AG20443 (cell line): ENCODE results near the gene AMZ2.
"Not testable (repeated sequence)": the region's sequence is repeated elsewhere in the genome, so short reads cannot be mapped to it uniquely, and the experiment has no call there.

Experiments used
- DNase-seq: peaks from one replicate; pipeline ENCODE4 v3.0.0; 2012; ENCODE audit warnings: low spot score, mixed read lengths

The AMZ2 gene

DNA sequence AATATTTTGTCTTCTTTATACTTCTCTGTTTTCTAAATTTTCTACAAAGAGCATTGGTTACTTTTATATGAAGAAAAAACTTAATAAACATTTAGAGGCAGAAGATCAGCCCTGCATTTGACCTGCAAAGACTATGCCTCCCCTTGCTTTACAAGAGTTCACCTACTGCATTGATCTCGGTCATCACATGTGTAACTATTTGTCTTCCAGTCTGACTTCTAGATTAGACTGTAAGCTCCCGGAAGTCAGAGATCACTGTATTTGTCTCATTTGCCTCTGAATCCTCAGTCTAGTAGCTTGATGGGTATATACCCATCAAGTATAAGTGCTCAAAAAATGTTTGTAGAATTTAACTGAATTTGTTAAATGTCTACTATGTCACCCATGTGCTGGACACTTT is 27.7 kb upstream of the AMZ2 start:
- not testable (repeated sequence) for DNase-seq

DNA sequence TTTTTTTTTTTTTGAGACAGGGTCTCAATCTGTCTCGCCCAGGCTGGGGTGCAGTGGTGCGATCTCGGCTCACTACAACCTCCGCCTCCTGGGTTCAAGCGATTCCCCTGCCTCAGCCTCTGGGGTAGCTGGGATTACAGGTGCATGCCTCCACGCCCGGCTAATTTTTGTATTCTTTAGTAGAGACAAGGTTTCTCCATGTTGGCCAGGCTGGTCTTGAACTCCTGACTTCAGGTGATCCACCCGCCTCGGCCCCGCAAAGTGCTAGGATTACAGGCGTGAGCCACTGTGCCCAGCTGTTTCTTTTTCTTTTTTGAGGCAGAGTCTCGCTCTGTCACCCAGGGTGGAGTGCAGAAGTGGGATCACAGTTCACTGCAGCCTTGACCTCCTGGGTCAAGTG is 27.1 kb upstream of the AMZ2 start:
- not testable (repeated sequence) for DNase-seq

DNA sequence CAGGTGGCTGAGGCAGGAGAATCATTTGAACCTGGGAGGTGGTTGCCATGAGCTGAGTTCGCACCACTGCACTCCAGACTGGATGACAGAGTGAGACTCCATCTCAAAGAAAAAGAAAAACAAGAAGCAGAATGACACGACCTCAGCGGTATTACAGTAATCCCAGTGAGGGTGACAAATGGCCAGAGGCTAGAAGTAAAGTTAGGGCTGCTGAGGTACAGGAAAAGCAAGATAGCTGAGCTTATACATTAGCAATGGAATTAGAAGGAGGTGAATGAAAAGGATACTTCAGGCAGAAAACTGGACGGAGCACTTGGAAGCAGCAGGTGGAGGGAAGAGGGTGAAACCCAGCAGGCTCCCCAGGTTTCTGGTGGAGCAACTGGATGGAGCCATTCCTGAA is 26.1 kb upstream of the AMZ2 start:
- DNase-seq: no peak

DNA sequence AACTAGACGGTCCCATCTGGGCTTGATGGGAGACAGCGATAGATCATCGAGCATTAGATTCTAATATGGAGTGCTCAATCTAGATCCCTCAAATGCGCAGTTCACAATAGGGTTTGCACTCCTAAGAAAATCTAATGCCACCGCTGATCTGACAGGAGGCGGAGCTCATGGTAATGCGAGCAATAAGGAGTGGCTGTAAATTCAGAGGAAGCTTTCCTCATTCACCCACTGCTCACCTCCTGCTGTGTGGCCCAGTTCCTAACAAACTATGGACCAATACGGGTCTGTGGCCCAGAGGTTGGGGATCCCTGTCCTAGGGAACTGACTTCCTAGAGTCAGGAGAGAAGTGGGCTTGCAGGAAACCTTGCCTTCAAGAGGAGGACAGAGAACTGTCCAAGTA is 25.2 kb upstream of the AMZ2 start:
- DNase-seq: no peak

DNA sequence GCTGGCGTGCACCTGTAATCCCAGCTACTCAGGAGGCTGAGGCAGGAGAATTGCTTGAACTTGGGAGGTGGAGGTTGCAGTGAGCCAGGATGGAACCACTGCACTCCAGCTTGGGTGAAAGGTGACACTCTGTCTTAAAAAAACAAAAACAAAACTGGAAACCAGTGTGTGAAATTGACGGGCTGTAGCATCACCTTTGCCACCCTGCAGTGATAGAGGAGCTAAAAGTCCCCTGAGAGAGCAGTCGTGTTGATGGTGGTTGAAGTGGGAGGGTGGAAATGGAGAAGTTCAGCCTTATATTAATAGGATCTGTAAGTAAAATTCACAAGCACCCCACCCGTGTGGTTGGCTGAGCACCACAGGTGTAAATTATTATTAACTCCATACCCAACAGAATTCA is 22.8 kb upstream of the AMZ2 start:
- not testable (repeated sequence) for DNase-seq

DNA sequence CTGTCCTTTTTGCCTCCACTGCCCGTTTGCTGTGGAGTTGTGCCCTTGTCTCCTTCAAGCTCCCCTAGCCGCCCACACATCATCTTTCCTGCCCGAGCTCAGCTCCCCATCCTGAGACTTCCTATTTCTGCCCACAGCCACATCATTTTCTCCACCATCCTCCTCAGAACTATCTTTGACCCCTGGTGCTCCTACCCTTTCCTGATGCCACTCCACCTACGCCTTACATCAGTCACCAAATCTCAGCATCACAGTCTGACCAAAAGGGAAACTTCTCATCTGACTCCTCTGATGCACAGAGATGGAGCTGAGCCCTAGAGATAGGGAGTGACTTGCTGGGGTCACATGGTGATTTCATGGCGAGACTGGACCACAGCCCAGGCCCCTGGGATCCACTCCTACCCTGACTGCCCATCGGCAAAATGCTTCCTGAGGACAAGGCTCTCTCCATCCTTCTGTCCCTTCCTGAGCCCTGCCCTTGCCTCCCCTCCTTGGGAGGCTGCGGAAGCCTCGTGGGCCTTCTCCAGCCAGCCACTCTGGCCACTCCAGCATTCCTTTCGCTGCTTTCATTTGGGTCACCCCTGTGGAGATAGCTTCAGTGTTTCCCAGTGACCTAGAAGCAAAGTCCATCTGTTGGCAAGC is 19.7 kb upstream of the AMZ2 start:
- DNase-seq: not testable (repeated sequence)

DNA sequence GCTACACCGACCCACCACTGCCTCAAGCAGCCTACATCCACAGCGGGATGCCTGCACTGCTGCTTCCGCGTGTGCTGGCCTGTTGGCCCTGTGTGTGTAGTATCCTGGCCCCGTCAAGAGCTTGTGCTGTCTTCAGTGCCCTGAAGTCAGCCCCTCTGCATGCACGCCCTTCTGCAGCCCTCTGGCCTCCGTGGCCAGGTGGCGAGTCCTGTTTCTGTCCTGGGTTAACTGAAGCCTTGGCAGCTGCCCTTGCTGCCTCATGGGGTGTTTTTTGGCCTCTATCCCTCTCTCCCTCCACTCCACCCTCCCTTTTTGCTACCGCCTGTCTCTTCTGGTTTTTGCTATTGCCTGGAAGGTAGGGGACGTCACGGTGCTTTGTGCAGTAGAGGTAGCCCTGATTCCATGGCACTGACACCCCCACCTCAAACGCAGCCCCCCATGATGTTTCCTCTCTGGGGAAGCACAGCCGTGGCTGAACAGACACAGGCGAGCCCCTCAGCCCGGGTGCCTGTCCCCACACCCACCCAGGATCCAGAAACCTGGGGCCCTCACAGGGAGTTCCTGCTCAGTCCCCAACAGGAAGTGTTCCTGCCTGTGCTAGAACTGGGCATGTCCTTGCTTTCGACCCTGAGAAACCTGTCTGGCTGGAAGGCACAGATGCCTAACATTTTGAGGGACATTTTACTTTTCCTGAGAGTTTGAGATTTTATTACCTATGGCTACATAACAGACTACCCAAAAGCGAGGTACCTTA is 18.8 kb upstream of the AMZ2 start:
- DNase-seq: no peak

DNA sequence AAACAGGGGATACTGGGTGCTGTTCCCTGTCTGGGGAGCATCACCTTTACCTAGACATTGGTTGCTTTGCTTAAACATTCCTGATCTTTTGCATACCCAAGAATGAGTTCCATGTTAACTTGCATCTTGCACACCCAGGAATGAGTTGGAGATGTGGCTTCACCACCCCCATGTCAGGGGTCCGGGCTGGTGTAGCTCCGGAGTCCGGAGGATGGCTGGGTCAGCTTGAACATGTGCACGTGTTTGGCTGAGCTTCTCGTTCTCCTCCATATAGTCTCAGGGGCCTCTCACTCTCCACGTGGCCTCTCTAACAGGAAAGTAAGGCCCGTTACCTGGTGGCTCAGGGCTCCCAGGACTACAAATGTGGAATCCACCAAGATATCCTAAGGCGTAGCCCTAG is 18.2 kb upstream of the AMZ2 start:
- no peak for DNase-seq

DNA sequence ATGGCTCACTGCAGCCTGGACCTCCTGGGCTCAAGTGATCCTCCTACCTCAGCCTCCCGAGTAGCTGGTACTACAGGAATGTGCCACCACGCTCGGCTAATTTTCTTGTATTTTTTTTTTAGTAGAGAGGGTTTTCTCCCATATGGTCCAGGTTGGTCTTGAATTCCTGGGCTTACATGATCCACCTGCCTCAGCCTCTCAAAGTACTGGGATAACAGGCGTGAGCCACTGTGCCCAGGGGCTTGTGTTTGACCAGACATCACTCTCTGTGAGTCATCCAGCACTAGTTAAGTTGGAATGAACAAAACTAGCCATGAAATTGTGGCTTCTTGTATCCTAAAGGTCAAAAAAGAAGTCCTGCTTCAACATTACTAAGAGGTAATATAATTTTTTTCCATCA is 16.7 kb upstream of the AMZ2 start:
- not testable (repeated sequence) for DNase-seq

DNA sequence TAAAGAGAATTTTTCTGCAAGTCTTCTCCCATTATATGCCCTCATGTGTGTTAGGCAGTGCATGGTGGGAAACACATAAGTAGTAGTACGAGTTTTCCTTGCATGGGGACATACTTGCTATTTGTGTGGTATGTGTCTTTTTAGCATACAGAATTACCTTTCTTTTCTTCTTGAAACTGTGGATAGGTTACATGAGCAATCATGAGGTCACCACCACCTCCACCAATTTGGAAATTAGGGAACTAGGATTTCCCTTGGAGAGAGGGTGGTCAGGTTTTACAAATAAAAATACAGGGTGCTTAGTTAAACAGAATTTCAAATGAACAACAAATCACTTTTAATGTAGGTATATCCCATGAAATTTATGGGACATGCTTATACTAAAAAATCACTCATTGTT is 16.3 kb upstream of the AMZ2 start:
- no peak for DNase-seq

DNA sequence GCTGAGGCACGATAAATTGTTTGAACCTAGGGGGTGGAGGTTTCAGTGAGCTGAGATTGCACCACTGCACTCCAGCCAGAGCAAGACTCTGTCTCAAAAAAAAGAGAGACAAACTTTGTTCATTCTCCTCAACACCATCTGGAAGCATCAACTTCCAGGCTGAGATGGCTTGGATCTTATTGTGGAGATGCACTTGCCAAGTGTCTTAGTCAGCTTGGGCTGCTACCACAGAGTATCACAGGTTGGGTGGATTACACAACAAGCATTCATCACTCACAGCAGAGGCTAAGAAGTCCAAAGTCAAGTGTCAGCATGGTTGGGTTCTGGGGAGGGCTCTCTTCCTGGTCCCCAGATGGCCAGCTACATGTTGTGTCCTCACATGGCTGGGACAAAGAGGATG is 15.1 kb upstream of the AMZ2 start:
- DNase-seq: peak; percentile 65

DNA sequence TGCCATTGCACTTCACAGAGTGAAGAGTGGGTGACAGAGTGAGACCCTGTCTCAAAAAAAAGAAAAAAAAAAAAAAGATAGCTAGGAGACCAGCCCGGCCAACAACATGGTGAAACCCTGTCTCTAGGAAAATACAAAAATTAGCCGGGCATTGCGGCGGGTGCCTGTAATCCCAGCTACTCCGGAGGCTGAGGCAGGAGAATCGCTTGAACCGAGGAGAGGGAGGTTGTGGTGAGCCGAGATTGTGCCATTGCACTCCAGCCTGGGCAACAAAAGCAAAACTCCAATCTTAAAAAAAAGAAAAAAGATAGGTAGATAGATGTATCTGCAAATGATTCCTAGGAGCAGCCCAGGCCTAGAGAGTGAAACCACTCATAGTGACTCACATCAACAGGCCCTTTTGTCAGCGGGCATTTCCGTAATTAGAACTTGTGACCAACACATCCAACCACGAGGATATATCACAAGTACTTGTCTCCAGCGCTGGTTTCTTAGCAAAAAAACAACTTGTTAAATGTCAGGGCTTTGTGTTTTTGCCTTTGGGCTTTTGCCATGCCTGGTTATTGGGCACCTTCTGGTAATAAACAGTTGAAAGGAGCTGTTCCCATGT is 13.0 kb upstream of the AMZ2 start:
- peak; percentile 71 for DNase-seq

DNA sequence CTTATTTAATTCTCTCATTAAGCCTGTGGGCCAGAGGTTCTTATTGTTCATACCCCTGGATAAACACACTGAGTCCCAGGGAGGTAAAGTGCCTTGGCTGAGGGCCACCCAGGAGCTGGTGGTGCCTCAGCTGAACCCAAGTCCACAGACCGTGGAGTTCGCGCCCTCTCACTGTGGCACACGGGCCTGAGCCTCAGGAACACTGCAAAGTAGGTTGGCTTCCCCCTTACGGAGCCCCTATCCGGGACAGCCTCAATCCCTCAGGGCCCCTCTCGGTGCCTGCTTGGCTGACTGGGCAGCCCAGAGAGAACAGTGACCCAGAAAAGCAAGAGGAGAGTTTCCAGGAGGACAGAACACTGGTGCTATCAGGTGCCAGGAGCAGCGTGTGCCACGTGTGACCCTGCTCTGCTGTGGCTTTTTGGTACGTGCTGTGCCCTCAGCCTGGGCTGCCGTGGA is 12.5 kb upstream of the AMZ2 start:
- not testable (repeated sequence) for DNase-seq

DNA sequence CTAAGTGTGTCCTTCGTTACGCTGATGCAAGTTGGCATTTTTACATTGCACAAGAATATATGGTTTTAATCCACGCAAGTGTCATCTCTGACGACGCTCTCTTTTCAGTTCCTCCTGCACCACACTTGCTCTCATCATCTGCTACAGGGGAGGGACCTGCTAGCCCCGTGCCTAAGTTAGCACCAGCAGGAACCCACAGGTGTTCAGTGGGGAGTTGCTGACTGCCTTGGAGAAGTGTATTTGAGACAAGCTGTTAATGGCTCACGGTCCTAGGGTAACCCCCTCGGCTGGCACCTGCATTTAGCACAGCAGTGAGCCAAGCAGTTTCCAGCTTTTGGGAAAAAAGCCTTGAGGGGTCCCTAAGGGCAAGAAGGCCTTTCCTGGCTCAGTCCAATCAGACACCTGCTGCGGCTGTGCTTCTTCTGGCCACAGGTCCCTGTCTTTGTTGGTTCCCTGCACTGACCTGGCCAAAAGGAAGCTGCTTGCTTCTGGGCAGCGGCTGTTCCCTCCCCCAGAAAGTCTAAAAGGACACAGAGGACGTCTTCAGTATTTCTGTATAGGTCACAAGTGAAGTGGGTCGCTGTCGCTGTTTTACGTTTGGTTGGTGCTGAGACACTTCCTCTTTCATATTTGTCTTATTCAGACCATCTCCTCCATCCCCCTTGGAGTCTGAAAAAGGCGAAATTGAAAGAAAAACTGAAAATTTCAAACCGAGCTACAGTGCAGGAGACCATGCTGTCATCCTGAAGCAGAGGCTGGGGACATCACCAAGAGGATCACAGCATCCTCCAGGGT is 10.3 kb upstream of the AMZ2 start:
- DNase-seq: not testable (repeated sequence)

DNA sequence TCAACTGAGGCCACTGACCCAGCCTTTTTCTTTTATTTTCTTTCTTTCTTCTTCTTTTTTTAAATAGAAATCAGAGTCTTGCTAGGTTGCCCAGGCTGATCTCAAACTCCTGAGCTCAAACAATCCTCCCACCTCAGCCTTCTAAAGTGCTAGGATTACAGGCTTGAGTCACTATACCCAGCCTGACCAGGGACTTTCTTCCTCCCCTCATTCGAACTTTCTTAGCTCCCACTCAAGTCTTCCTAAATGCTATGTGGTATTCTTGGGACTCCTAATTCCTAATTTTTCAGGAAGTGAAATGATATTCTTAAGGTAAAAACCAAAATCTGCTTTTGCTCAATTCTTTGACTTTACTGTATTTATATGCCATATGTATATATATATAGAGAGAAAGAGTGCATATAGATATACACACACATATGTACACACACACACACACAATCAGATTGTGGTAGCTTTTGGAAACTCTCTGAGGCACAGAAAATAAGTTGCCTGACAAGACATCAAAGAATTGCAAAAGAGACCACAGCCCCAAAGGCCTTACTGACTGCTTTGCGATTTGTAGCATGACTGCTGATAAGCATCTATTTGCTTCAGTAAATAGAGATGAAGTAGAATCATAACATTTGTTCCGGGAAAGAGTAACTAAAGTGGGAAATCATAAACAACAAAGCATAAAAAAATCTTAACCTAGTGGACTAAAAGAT is 9.5 kb upstream of the AMZ2 start:
- DNase-seq: no peak

DNA sequence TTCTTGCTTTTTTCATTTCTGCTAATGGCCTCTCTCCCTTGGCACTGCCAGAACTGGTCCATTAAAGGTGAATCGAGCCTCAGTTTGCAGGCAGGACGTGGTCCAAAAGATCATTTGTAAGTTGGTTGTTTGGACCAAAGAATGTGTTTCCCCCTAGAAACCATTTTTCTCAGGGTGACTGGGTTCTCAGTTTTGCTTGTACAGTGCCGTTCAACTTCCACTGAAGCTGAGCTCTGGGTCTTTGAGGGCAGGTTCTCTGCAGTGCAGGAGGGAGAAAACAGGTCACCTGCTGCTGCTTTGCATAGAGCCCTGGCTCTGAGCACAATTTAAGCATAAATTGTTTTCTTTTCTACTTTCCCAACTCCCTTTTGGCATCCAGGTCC is 9.0 kb upstream of the AMZ2 start:
- DNase-seq: no peak

DNA sequence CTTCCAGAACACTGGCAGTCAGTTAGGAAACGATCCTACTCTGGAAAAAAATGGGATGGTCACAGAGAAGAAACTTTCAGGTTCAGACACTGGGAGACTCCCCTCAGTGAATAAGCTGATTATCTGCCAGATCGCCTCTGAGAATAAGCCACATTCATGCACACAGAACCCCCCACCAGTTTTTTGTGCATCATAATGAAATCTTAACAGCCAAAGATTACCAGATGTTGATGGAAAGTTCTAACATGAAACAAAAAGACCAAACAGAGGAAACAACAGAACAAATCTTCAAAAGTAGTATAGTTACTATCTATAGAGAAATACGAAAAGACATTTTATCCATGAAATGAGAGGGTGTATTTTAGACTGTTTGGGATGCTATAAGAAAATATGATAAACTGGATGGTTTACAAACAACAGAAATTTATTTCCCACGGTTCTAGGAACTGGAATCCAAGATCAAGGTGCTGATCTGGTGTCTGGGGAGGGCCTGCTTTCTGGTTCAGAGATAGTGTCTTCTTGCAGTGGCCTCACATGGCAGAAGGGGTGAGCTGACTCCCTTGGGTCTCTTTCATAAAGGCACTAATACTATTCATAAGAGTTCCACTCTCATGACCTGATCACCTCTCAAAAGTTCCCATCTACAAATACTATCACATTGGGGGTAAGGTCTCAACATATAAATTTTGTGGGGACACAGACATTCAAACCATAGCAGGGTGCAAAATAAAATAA is 8.0 kb upstream of the AMZ2 start:
- DNase-seq: no peak

DNA sequence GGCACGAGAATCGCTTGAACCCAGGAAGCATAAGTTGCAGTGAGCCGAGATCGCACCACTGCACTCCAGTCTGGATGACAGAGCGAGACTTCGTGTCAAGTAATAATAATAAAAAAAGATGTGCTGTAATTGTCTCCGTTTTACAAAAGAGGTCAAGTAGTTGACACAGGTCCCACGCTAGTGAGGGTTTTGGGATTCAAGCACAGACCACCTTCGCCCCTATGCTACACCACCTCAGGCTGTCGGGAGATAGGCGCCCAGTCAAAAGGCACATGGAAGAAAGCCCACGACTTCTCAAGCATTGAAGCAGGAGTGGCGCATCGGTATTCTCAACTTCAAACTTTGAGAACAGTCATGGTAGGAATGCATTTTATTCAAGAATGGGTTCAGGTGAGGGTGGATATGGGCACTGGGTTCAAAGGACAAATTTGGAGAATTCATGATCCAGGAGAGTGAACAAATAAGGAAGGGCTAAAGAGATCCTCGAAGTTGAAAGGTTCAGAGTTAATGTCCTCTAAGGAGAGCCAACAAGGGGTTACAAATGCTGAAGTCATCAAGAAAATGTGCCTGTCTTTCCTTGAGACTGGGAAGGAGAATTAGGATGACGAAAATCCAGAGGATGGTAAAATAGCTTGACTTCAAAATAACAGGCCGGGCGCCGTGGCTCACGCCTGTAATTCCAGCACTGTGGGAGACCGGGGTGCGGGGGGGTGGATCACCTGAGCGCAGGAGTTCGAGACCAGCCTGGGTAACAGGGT is 1.4 kb upstream of the AMZ2 start:
- no peak for DNase-seq

DNA sequence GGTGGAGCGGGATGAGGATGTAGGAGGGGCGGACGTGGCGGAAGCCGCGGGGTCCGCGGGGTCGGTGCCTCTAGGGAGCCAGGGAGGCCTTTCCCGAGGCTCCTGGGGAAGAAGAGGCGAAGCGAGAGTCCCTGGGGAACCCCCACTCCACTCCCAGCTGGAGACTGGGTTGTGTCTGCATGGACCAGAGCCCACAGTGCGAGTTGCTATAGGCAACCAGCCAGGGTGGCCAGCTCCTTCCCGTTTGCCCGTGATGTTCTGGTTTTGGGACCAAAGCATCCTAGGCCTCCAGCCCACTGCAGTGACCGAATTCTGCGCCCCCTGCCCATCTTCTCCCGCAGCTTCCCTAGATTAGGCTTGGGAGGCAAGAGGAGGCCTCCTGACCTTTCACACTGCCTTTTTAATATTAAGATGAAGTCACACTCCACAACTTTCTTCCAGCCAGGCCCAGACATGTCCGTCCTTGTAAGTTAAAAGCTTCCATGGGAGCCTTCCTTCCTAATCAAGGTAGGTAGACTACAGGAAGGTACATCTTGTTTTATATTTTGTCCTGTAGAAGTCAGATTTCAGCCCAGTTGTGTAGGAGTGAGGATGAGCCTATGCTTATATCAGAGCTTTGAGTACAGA is 469 bp downstream of the AMZ2 start:
- DNase-seq: peak; percentile 71

DNA sequence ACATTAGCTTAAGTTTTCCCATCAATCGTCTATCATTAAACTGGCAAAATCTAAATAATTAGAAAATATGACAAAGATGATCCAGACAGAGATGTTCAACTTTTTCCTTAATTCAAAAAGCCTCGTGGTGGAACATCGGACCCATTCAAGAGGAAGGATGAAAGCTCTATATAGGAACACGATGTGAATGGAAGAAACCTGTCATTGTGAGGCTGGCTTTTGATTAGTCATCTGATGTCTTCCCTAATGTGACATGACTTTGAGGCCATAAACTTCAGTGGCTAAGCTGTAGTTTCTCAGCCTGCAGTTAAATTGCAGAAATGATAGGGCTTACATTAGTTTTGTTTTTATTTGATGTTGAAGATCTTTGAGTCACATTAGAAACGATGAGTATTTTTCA is 1.0 kb downstream of the AMZ2 start:
- DNase-seq: no peak
